Measurements from ENCODE around the gene TANC1.

GRCh38 chr2:159154366-159154765 is 185.9 kb downstream of the TANC1 start:
- TF ChIP-seq POLR2A (IDR thresholded peaks at IDR 0.05; ENCODE audit: low read depth, low read length): no peak
- TF ChIP-seq NFE2L2 (IDR thresholded peaks at IDR 0.05; ENCODE audit: low read depth, low read length): no peak
- no peak for TF ChIP-seq CTCF (conservative IDR thresholded peaks at IDR 0.05; ENCODE audit: low read depth, low read length)
- TF ChIP-seq CEBPB (IDR thresholded peaks at IDR 0.05; ENCODE audit: low read depth, low read length): no peak
- TF ChIP-seq FOS (IDR thresholded peaks at IDR 0.05; ENCODE audit: low read depth, low read length): no peak
- TF ChIP-seq BHLHE40 (IDR thresholded peaks at IDR 0.05; ENCODE audit: low read depth, low read length): no peak
- no peak for TF ChIP-seq SMC3 (IDR thresholded peaks at IDR 0.05; ENCODE audit: low read depth, low read length)
- TF ChIP-seq RAD21 (IDR thresholded peaks at IDR 0.05; ENCODE audit: low read length): no peak
- no peak for TF ChIP-seq RFX5 (IDR thresholded peaks at IDR 0.05; ENCODE audit: low read depth, low read length)
- no peak for TF ChIP-seq CHD1 (IDR thresholded peaks at IDR 0.05; ENCODE audit: low read depth, low read length)
- TF ChIP-seq MAZ (IDR thresholded peaks at IDR 0.05; ENCODE audit: borderline replicate concordance, low read depth, low read length): no peak

All from IMR-90 (cell line).